Measurements from ENCODE around the gene KRT20. TPM values are rescaled to one million over a fixed set of nuclear protein-coding genes. Genes with fewer than 3 reads are reported as not detected.

The KRT20 gene
- total RNA-seq, 2 donors from 2014 or later: not detected

DNA sequence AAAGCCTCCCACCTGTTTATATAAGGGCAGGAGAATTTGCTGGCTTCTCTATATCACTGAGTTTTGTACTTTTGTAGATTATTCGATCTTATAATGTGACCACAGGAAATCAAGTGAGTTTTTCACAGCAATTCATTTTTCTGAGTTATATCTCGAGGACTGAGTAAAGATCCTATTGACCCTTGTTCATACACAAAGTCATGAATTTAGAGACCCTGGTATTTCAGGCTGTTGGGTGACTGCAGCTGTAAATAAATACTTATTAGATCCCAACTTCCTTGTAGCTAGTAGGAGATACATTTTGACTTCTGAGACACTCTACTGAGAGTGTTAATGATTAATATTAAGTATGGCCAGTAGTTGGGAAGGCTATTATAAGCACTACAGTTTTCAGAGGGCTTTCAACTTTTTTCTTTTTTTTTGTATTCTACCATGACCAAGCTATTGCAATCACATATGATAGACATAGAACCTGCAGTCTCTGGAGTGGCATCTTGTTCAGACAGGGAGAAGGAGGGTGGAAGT lies 3.2 kb upstream of the KRT20 start:
- no peaks in the 10 kb centered on the region for H3K27me3 ChIP-seq (replicated peaks; ENCODE audit: insufficient read depth)
- H3K9me3 ChIP-seq: no peaks in the 10 kb centered on the region
- no peak overlapping the region for H3K4me3 ChIP-seq
- no peak overlapping the region for H3K27ac ChIP-seq
- H3K36me3 ChIP-seq: no peaks in the 10 kb centered on the region
- no peaks in the 10 kb centered on the region for H3K4me1 ChIP-seq (replicated peaks)
- TF ChIP-seq, protein P1, sequence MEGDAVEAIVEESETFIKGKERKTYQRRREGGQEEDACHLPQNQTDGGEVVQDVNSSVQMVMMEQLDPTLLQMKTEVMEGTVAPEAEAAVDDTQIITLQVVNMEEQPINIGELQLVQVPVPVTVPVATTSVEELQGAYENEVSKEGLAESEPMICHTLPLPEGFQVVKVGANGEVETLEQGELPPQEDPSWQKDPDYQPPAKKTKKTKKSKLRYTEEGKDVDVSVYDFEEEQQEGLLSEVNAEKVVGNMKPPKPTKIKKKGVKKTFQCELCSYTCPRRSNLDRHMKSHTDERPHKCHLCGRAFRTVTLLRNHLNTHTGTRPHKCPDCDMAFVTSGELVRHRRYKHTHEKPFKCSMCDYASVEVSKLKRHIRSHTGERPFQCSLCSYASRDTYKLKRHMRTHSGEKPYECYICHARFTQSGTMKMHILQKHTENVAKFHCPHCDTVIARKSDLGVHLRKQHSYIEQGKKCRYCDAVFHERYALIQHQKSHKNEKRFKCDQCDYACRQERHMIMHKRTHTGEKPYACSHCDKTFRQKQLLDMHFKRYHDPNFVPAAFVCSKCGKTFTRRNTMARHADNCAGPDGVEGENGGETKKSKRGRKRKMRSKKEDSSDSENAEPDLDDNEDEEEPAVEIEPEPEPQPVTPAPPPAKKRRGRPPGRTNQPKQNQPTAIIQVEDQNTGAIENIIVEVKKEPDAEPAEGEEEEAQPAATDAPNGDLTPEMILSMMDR (IDR thresholded peaks at IDR 0.05): no peak
- TF ChIP-seq POLR2A (IDR thresholded peaks at IDR 0.05): no peak
- no peak for TF ChIP-seq POLR2AphosphoS5 (IDR thresholded peaks at IDR 0.05)
- DNase-seq (ENCODE audit: low spot score): no peak
- intact Hi-C loops (cut with DNase I): no loop called here
- 95% methylated on average over 2 of the region's 2 CpGs for WGBS

DNA sequence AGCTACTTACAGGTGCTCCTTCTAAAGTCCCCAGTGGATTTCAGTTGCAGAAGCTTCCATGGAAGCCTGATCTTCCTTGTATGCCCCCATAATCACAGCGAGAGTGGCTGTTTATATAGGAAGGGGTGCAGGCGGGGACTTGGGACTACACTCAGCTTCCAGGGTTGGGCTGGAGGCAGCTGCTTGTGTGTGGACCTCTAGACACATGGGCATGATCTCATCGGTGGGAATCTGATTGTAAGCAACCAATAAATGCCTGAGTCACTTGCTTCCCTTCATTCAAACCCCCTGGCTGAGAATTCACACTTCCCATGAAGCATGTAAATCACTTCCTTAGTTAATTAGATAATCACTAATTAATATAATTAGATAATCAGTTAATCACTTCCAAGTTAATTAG lies 1.0 kb upstream of the KRT20 start:
- WGBS: 44% methylated on average over 3 of the region's 3 CpGs
- no peak for DNase-seq (ENCODE audit: low spot score)
- intact Hi-C loops (cut with DNase I): no loop called here
- H3K36me3 ChIP-seq: no peaks in the 10 kb centered on the region
- no peaks in the 10 kb centered on the region for H3K9me3 ChIP-seq
- no peak overlapping the region for H3K27ac ChIP-seq
- no peak overlapping the region for H3K4me3 ChIP-seq
- H3K4me1 ChIP-seq (replicated peaks): no peaks in the 10 kb centered on the region
- TF ChIP-seq POLR2A (IDR thresholded peaks at IDR 0.05) (no peak), POLR2AphosphoS5 (IDR thresholded peaks at IDR 0.05) (no peak)
- TF ChIP-seq, protein P1 (IDR thresholded peaks at IDR 0.05): no peak
- no peaks in the 10 kb centered on the region for H3K27me3 ChIP-seq (replicated peaks; ENCODE audit: insufficient read depth)

DNA sequence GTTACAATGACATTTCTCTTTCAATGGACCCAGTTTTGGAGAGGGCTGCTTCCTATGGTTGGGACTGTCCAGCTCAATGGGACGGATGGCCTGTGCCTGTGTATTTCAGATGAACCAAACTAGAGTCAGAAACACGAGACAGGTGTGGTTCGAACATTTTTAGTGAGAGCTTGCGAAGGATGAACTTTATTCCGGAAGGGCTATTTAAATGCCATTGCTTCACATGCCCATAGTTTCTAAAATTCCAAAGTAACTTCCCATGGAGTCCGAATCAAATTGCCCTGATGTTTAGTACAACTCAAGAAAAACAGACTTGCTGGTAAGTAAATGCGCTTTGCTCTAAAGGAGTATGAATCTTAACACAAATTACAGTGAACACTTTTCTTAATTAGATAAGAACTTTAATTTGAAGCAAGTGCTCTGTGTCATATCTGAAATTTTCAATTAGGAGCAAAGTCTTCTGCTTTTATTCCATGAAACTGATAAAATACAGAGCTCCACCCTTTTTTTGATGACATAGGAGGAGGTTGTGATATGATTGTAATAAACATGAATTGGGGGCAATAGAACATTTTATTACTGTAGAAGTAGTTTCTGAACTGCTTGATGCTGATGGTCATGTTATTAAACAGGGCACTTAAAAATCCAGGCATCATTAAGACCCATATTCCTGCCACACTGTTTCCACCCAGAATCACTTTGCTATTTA lies 1.3 kb downstream of the KRT20 start:
- no peak for DNase-seq (ENCODE audit: low spot score)
- WGBS: 93% methylated on average over 7 of the region's 7 CpGs

DNA sequence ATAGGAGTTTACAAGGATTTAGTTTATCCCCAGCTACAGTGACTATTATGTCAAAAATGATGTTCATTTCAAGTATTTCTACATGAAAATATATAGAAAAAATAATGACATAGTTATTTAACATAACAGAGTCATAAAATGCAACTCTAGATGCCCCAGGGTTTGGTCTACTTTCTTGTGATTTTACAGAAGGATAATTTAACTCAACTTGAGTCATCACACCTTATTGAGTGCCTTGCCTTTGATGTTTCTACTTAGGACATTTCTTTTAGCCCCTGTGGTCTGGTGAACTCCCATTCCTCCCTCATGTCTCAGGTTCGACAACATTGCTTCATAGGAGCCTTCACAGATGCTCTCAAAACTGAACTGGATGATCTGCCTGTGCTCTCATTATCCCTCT lies 2.0 kb downstream of the KRT20 start:
- Histone ChIP-seq H3K9me3 (no peaks in the 10 kb centered on the region), H3K27ac (no peak overlapping the region), H3K36me3 (no peaks in the 10 kb centered on the region), H3K4me1 (replicated peaks) (no peaks in the 10 kb centered on the region), H3K27me3 (replicated peaks; ENCODE audit: insufficient read depth) (no peaks in the 10 kb centered on the region), H3K4me3 (no peak overlapping the region)
- no peak for DNase-seq (ENCODE audit: low spot score)
- WGBS: 76% methylated on average over 1 of the region's 1 CpG
- TF ChIP-seq, protein P1 (IDR thresholded peaks at IDR 0.05): no peak
- TF ChIP-seq POLR2A (IDR thresholded peaks at IDR 0.05): no peak
- TF ChIP-seq POLR2AphosphoS5 (IDR thresholded peaks at IDR 0.05): no peak
- intact Hi-C loops (cut with DNase I): no loop called here

More for the DNA sequence above, 1.3 kb downstream of the KRT20 start:
- TF ChIP-seq POLR2AphosphoS5 (IDR thresholded peaks at IDR 0.05) (no peak), POLR2A (IDR thresholded peaks at IDR 0.05) (no peak)
- TF ChIP-seq, protein P1 (IDR thresholded peaks at IDR 0.05): no peak
- no peaks in the 10 kb centered on the region for H3K9me3 ChIP-seq
- intact Hi-C loops (cut with DNase I): no loop called here
- H3K4me3 ChIP-seq: no peak overlapping the region
- H3K27ac ChIP-seq: no peak overlapping the region
- no peaks in the 10 kb centered on the region for H3K36me3 ChIP-seq
- no peaks in the 10 kb centered on the region for H3K4me1 ChIP-seq (replicated peaks)
- H3K27me3 ChIP-seq (replicated peaks; ENCODE audit: insufficient read depth): no peaks in the 10 kb centered on the region

DNA sequence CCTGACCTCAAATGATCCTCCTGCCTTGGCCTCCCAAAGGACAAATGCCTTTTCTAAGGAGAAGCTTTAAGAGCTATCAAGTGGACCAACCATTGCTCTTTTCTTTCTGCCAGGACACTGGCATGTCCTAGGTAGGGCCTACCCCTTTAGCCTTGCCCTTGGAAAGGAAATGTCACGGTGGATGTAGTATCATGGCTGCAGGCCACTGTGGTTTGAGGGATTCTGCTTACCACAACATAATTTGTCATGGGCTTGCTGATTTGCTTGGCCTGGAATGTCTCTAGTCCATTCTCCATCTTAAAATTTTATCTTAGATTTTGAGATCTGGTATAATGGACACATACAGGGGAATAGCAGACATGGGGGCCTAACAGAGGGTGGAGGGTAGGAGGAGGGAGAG lies 6.0 kb downstream of the KRT20 start:
- DNase-seq (ENCODE audit: low spot score): no peak
- intact Hi-C loops (cut with DNase I): no loop called here
- no peaks in the 10 kb centered on the region for H3K27me3 ChIP-seq (replicated peaks; ENCODE audit: insufficient read depth)
- TF ChIP-seq, protein P1 (IDR thresholded peaks at IDR 0.05): no peak
- TF ChIP-seq POLR2AphosphoS5 (IDR thresholded peaks at IDR 0.05) (no peak), POLR2A (IDR thresholded peaks at IDR 0.05) (no peak)
- H3K27ac ChIP-seq: no peak overlapping the region
- 87% methylated on average over 1 of the region's 1 CpG for WGBS
- H3K9me3 ChIP-seq: no peaks in the 10 kb centered on the region
- H3K36me3 ChIP-seq: no peaks in the 10 kb centered on the region
- no peak overlapping the region for H3K4me3 ChIP-seq
- H3K4me1 ChIP-seq (replicated peaks): no peaks in the 10 kb centered on the region

All from prostate gland (tissue), 2 donors.